ENCODE results near the gene ACBD6. TPM values are rescaled to one million over a fixed set of nuclear protein-coding genes. Genes with fewer than 3 reads are reported as not detected.

ACBD6 gene
- total and polyA plus RNA-seq, 2 donors (not counting 1 experiment from before 2014, with no cell fraction given), result 52.9 to 80.9 TPM

DNA sequence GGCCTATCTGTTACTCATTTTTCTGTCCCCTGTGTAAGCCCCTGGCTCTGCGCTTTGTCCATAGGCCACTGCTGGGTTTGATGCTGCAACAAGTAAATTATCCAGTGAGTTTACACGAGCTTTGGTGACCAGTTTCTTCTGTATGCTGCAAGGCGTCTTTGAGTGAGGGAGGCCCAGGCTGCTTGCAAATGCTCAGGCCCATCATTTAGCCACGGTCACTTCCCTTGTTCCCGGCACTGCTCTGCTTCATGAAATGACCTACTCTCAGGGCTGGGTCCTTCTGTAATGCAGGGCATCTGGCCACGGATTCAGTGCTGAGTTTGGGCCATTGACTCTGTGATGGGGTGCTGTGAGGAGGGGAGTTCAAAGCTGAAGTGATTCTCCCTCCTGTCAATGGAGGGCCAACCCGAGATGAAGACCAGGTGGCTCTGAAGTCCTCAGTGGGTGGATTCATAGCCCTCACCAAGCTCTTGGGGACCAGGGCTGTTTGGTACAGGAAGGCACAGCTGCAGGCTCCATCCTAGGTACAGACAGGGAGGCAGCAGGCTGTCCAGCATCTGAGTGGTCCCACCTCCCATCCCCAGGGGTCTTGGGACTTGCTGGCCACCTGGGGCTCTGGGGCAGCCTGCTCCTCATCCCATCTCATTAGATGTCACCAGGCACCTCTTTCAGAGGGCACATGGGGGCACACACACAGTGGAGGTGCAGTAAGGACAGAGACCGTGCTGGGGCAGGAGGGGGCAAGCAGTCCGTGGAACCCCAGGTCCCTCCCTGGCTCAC lies 250.7 kb downstream of the ACBD6 start:
- CTCF ChIA-PET, result interaction anchor here (1.2 kb wide), 1 partner anchor 234 kb away, joined by 4 read pairs; no protein-coding TSS in a partner anchor
- no peak for ATAC-seq (ENCODE audit: low read depth)

More for the DNA sequence above, 250.7 kb downstream of the ACBD6 start:
- no peak for TF ChIP-seq EZH2 (IDR thresholded peaks at IDR 0.05; ENCODE audit: borderline replicate concordance, insufficient read depth, low read depth, low read length, poor library complexity, severe bottlenecking)
- no peak for TF ChIP-seq CTCF (IDR thresholded peaks at IDR 0.05)
- Histone ChIP-seq H3K27me3 (replicated peaks in 1 of 4; ENCODE audit: control extremely low read depth in 1 of 4, control insufficient read depth in 3 of 4, insufficient read depth in 4 of 4, low read length in 3 of 4) (peaks cover 0 to 24% (median 0%) of the 10 kb centered on the region in 4 experiments), H3K4me1 (ENCODE audit: control insufficient read depth in 2 of 2, insufficient read depth in 2 of 2, low read length in 2 of 2) (no peaks in the 10 kb centered on the region), H3K9ac (ENCODE audit: low read length) (no peak overlapping the region), H3K36me3 (replicated peaks in 1 of 2; ENCODE audit: control extremely low read depth in 1 of 2, control insufficient read depth in 1 of 2, extremely low read depth in 1 of 2, insufficient read depth in 2 of 2, low read length in 1 of 2) (no peaks in the 10 kb centered on the region), H2AFZ (ENCODE audit: insufficient read depth, low read depth, low read length, poor library complexity, severe bottlenecking) (no peak overlapping the region), H3K9me3 (ENCODE audit: control extremely low read depth in 1 of 3, control insufficient read depth in 2 of 3, insufficient read depth in 1 of 3, low read length in 2 of 3) (no peaks in the 10 kb centered on the region), H4K20me1 (ENCODE audit: control insufficient read depth, insufficient read depth, low read length, poor library complexity, severe bottlenecking) (no peaks in the 10 kb centered on the region), H3K79me2 (ENCODE audit: control insufficient read depth, insufficient read depth, low read length) (no peaks in the 10 kb centered on the region), H3K4me2 (replicated peaks; ENCODE audit: low read depth, low read length, poor library complexity, severe bottlenecking) (no peak overlapping the region), H3K4me3 (ENCODE audit: control extremely low read depth in 1 of 5, extremely low read depth in 1 of 5, insufficient read depth in 1 of 5, low read depth in 2 of 5, low read length in 4 of 5) (no peak overlapping the region), H3K27ac (ENCODE audit: low read length in 2 of 2) (no peak overlapping the region)
- WGBS (ENCODE audit: insufficient coverage), result 88% methylated on average over 9 of the region's 9 CpGs
- Mint-ChIP-seq H3K9me3 (ENCODE audit: insufficient read depth) (no peaks in the 10 kb centered on the region), H3K27ac (no peak overlapping the region), H3K4me1 (no peaks in the 10 kb centered on the region), H3K27me3 (peaks cover 44% of the 10 kb centered on the region), H3K4me3 (no peak overlapping the region)
- intact Hi-C loops (cut with micrococcal nuclease), result no loop called here
- POLR2A ChIA-PET, result no interaction called here
- DNase-seq, result no peak

All from B cell (primary cell).